Ascending aorta (tissue), 2 donors: ENCODE measurements around the gene EXOC5. TPM values are rescaled to one million over a fixed set of nuclear protein-coding genes. Genes with fewer than 3 reads are reported as not detected.

Experiments
- DNase-seq, 2 donors: peaks; one replicate each; pipeline ENCODE4 v3.0.0-alpha.2; 2019; ENCODE audit warnings: low spot score in 2 of 2
- H3K27ac ChIP-seq, 2 donors: fragments of 200-600 bp; sonication (generic); one replicate each; pipeline ENCODE4 v1.5.1; 2016 to 2017; ENCODE audit warnings: mild to moderate bottlenecking in 1 of 2
- H3K27me3 ChIP-seq: fragments of 200-600 bp; sonication (generic); one replicate; pipeline ENCODE4 v1.5.1; 2017
- H3K36me3 ChIP-seq, 2 donors: fragments of 200-600 bp; sonication (generic); one replicate each; pipeline ENCODE4 v1.5.1; 2016
- H3K4me1 ChIP-seq, 2 donors: fragments of 200-600 bp; sonication (generic); one replicate each; pipeline ENCODE4 v1.5.1; 2016 to 2017; ENCODE audit warnings: mild to moderate bottlenecking in 1 of 2
- H3K4me3 ChIP-seq, 2 donors: fragments of 200-600 bp; sonication (generic); one replicate each; pipeline ENCODE4 v1.5.1; 2016 to 2017; ENCODE audit warnings: mild to moderate bottlenecking in 1 of 2
- H3K9me3 ChIP-seq, 2 donors: fragments of 200-600 bp; sonication (generic); one replicate each; pipeline ENCODE4 v1.5.1; 2016
- intact Hi-C: fragments of 100-400 bp; cut with DNase I; formaldehyde crosslinking; loops from one replicate; pipeline ENCODE4 v1.15.1; 2023
- total RNA-seq: library from RNA; depleted of rRNA; stranded (reverse); fragments of >200 nt; gene quantifications from one replicate; pipeline ENCODE4 v1.1.0, GENCODE V29; 2016
- TF ChIP-seq, protein P1 (sequence below), 3 experiments: fragments of 200-600 bp in 2 of 3; fragments of 450-650 bp in 1 of 3; sonication (generic) in 2 of 3; IDR thresholded peaks; one replicate each; pipeline ENCODE4 v1.5.1; 2016 to 2019; ENCODE audit warnings: antibody characterized with exemption in 3 of 3, mild to moderate bottlenecking in 1 of 3, moderate library complexity in 1 of 3

EXOC5 gene, protein sequence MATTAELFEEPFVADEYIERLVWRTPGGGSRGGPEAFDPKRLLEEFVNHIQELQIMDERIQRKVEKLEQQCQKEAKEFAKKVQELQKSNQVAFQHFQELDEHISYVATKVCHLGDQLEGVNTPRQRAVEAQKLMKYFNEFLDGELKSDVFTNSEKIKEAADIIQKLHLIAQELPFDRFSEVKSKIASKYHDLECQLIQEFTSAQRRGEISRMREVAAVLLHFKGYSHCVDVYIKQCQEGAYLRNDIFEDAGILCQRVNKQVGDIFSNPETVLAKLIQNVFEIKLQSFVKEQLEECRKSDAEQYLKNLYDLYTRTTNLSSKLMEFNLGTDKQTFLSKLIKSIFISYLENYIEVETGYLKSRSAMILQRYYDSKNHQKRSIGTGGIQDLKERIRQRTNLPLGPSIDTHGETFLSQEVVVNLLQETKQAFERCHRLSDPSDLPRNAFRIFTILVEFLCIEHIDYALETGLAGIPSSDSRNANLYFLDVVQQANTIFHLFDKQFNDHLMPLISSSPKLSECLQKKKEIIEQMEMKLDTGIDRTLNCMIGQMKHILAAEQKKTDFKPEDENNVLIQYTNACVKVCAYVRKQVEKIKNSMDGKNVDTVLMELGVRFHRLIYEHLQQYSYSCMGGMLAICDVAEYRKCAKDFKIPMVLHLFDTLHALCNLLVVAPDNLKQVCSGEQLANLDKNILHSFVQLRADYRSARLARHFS
- 19.2 TPM for total RNA-seq

DNA sequence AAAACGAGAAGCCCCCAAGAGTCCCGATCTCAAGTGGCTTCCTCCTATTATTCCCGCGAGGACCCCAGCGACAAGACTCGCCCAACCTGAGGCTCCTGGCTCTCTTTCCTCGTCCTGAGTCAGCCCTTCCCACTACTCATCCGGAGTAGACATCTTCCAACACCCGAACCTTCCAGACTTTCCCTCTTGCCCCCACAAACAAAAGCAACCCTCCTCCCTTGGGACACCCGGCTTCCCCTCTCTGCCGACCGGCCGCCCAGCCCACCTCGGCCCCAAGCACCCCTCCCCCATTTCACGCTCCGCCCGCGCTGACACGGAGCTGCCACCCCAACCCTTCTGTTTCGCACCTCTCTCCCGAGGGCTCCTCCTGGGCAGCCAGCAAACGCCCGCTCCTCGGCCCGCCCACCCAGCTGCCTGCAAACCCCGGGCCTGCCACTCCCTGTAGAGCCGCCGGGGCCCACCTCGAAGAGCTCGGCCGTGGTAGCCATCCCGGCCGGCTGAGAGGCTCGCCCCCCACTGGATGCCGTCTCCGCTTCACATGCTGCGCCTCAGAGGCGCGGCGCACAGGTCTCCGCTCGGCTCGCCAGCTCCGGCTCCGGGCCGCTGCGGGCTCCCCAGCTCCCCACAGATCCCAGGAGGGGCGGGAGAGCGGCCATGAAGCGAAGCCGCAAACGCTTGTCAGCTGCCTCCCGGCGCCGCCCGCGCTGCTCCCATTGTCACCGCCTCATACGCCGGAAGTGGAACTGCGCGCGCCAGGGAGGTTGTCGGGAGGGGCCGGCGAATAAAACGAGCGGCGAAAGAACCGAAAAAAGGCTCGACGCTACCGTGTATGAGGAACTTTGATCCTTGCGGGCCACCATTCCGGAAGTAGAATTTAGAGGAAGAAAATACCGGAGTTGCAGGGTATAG, at the start of gene EXOC5, which contains the start of gene AP5M1:
EXOC5 (minus strand) TSS at position 745 of the 909 bp plus-strand sequence; CDS start at position 488, 257 bp downstream.
AP5M1 (plus strand) TSS at position 811 of the 909 bp plus-strand sequence. CDS start 344 bp downstream, outside the sequence.
- Histone ChIP-seq H3K4me1 (peaks cover 6 to 34% of the 10 kb centered on the region in 2 donors), H3K9me3 (no peaks in the 10 kb centered on the region), H3K36me3 (no peaks in the 10 kb centered on the region), H3K4me3 (peak within 1 kb of the TSS; percentile 78 to 87), H3K27ac (peak within 1 kb of the TSS; percentile 92 to 95), H3K27me3 (no peaks in the 10 kb centered on the region)
- peak; percentile 58 to 94 for DNase-seq
- TF ChIP-seq, protein P1, sequence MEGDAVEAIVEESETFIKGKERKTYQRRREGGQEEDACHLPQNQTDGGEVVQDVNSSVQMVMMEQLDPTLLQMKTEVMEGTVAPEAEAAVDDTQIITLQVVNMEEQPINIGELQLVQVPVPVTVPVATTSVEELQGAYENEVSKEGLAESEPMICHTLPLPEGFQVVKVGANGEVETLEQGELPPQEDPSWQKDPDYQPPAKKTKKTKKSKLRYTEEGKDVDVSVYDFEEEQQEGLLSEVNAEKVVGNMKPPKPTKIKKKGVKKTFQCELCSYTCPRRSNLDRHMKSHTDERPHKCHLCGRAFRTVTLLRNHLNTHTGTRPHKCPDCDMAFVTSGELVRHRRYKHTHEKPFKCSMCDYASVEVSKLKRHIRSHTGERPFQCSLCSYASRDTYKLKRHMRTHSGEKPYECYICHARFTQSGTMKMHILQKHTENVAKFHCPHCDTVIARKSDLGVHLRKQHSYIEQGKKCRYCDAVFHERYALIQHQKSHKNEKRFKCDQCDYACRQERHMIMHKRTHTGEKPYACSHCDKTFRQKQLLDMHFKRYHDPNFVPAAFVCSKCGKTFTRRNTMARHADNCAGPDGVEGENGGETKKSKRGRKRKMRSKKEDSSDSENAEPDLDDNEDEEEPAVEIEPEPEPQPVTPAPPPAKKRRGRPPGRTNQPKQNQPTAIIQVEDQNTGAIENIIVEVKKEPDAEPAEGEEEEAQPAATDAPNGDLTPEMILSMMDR (IDR thresholded peaks at IDR 0.05), result peak in 2 of 3 experiments; percentile 16
- intact Hi-C loops, result loop anchor here (5.0 to 10.0 kb wide), 4 partner anchors 124 to 1159 kb away; partner anchors contain the start of genes KIAA0586, NAA30, TIMM9 and TMEM260

DNA sequence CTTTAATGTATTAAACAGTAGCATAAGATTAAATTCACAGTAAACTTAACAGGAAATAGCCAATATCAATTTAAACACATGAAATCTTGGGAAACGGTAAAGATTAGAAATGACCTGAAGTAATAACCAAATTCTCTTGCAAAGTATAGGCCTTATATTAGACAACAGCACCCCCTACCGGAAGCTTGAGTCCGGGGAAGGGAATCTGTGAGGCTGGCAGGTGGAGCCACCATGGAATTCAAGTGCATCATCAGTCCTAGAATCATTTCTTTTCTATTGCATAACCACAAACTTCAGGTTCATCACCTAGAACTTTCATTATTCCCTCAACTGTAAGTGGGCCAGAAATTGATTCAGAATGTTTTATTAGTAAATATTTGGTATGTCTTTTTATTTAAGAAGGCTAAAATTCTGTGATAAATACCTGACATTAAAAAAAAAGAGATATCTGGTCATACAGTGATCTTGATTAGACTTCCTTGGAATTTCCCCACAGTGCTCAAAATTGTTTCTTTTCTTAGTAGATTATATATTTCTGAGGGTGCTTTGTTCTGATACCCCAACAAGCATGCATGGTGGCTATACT, 48.6 kb upstream of the EXOC5 start:
- Histone ChIP-seq H3K4me3 (no peak overlapping the region), H3K4me1 (no peaks in the 10 kb centered on the region), H3K36me3 (no peaks in the 10 kb centered on the region), H3K9me3 (no peaks in the 10 kb centered on the region), H3K27me3 (no peaks in the 10 kb centered on the region), H3K27ac (no peak overlapping the region)
- DNase-seq, result peak in 1 of 2 donors; percentile 69
- TF ChIP-seq, protein P1 (IDR thresholded peaks at IDR 0.05), result peak; percentile 29 to 72 (median 70)
- intact Hi-C loops, result loop anchor here (2.0 kb wide), 1 partner anchor 827 kb away; no protein-coding TSS in a partner anchor

DNA sequence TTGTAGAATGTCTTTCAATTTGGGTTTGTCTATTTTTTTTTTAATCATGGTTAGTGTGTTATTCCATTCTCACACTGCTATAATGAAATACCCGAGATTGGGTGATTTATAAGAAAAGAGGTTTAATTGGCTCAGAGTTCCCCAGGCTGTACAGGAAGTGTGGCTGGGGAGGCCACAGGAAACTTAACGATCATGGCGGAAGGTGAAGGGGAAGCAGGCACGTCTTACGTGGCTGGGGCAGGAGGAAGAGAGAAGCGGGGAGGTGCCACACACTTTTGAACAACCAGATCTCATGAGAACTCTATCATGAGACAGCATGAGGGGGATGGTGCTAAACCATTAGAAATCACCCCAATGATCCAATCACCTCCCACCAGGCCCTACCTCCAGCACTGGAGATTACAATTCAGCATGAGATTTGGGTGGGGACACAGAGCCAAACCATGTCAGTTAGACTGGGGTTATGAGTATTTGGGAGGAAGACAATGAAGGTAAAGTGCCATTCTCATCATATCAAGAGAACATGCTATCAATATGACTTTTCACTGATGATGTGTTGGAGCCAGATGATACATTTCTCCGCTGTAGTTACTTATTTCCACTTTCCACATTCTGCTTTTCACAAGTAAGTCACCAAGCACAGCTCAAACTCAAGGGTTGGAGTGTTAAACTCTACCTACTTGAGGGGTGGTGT, 45.8 kb upstream of the EXOC5 start:
- H3K27ac ChIP-seq, result no peak overlapping the region
- H3K27me3 ChIP-seq, result no peaks in the 10 kb centered on the region
- no peaks in the 10 kb centered on the region for H3K9me3 ChIP-seq
- intact Hi-C loops, result no loop called here
- no peak overlapping the region for H3K4me3 ChIP-seq
- TF ChIP-seq, protein P1 (IDR thresholded peaks at IDR 0.05), result no peak
- no peaks in the 10 kb centered on the region for H3K36me3 ChIP-seq
- H3K4me1 ChIP-seq, result no peaks in the 10 kb centered on the region
- DNase-seq, result no peak

DNA sequence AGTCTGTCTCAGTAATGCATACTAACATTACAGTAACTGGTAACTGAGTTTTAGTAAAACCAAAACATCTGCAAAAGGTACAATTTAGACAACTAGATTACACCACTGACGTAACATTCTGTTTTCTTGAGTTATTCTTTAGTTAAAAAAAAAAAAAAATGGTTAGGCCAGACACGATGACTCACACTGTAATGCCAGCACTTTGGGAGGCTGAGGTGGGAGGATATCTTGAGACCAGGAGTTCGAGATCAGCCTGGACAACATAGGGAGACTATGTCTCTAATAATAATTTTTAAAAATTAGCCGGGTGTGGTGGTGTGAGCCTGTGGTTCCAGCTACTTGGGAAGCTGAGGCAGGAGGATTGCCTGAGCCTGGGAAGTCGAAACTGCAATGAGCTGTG, 34.2 kb upstream of the EXOC5 start:
- no peak overlapping the region for H3K4me3 ChIP-seq
- H3K27me3 ChIP-seq, result no peaks in the 10 kb centered on the region
- H3K36me3 ChIP-seq, result no peaks in the 10 kb centered on the region
- H3K9me3 ChIP-seq, result no peaks in the 10 kb centered on the region
- no peaks in the 10 kb centered on the region for H3K4me1 ChIP-seq
- H3K27ac ChIP-seq, result no peak overlapping the region
- TF ChIP-seq, protein P1 (IDR thresholded peaks at IDR 0.05), result no peak
- no peak for DNase-seq
- intact Hi-C loops, result no loop called here
